DND-41 (cell line): ENCODE measurements around the gene GPR162.

ENCODE experiments used
- EZH2 ChIP-seq: IDR thresholded peaks from 3 replicates; pipeline ENCODE4 v1.6.1; 2012; ENCODE audit warnings: borderline replicate concordance, low read depth, mild to moderate bottlenecking, moderate library complexity, low read length, inconsistent platforms; ENCODE audit not compliant: severe bottlenecking
- TF ChIP-seq, protein P1 (sequence below): IDR thresholded peaks from 2 replicates; pipeline ENCODE4 v1.5.1; 2012; ENCODE audit warnings: borderline replicate concordance, low read length, moderate library complexity, mild to moderate bottlenecking; ENCODE audit not compliant: poor library complexity, severe bottlenecking; ENCODE audit errors: extremely low read depth

DNA sequence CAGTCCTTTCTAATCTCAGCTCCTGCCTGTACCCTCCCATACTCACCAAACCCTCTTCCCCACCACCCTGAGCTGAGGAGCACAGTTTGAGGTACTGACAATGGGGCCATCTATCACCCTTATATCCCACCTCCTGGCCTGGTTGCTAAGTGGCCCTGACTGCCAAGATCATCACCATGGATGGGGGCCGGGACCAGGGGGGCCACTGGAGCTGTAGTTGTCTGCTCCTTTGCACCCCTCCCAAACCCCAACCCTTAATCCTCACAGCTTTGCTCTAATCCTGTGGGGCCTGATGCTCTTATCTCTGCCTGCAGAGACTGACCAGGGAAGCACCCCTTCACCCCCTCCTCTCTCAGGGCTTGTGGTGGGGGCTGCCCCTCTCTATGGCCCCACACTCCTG is 18.7 kb downstream of the GPR162 start:
- TF ChIP-seq, protein P1, sequence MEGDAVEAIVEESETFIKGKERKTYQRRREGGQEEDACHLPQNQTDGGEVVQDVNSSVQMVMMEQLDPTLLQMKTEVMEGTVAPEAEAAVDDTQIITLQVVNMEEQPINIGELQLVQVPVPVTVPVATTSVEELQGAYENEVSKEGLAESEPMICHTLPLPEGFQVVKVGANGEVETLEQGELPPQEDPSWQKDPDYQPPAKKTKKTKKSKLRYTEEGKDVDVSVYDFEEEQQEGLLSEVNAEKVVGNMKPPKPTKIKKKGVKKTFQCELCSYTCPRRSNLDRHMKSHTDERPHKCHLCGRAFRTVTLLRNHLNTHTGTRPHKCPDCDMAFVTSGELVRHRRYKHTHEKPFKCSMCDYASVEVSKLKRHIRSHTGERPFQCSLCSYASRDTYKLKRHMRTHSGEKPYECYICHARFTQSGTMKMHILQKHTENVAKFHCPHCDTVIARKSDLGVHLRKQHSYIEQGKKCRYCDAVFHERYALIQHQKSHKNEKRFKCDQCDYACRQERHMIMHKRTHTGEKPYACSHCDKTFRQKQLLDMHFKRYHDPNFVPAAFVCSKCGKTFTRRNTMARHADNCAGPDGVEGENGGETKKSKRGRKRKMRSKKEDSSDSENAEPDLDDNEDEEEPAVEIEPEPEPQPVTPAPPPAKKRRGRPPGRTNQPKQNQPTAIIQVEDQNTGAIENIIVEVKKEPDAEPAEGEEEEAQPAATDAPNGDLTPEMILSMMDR = no peak
- no peak for TF ChIP-seq EZH2
